IMR-90 (cell line): ENCODE data around the gene PRKCA. TPM values are rescaled to one million over a fixed set of nuclear protein-coding genes. Genes with fewer than 3 reads are reported as not detected.

Source experiments
- ATAC-seq: fragments of 200-7000 bp; cut with Tn5 transposase; 2 replicates; pipeline ENCODE4 v1.9.1; 2020; ENCODE audit warnings: low read depth, mild to moderate bottlenecking, moderate library complexity
- BruUV-seq: library from RNA; stranded (reverse); fragments of 400-500 nt; replicated peaks from 2 replicates; lab custom pipeline; 2021; lab: Mats Ljungman, UMichigan
- CTCF ChIA-PET: fragments of 300-600 bp; formaldehyde crosslinking; extraction: SDS; loops from one replicate; lab custom pipeline; 2021; ENCODE audit warnings: antibody characterized with exemption; lab: Yijun Ruan, JAX
- POLR2A ChIA-PET: fragments of 300-600 bp; sonication (Branson Sonifier 250); formaldehyde crosslinking; loops from one replicate; lab custom pipeline; 2022; ENCODE audit warnings: antibody characterized with exemption; ENCODE audit not compliant: unreplicated experiment; lab: Charles Lee
- DNase-seq: peaks from one replicate; pipeline ENCODE4 v3.0.0; 2013
- H2AFZ ChIP-seq: replicated peaks from 2 replicates; pipeline ENCODE3; 2013; ENCODE audit warnings: low read length, mild to moderate bottlenecking; ENCODE audit not compliant: poor library complexity
- H2AK5ac ChIP-seq: 2 replicates; pipeline ENCODE4 v1.6.1; 2013; ENCODE audit warnings: low read depth, low read length, inconsistent platforms
- H2AK9ac ChIP-seq: replicated peaks from 2 replicates; pipeline ENCODE3; 2013; ENCODE audit warnings: mild to moderate bottlenecking, low read depth, low read length, moderate library complexity; ENCODE audit not compliant: poor library complexity
- H2BK120ac ChIP-seq: 2 replicates; pipeline ENCODE4 v1.6.1; 2013; ENCODE audit warnings: low read depth, low read length, inconsistent platforms
- H2BK15ac ChIP-seq: 3 replicates; pipeline ENCODE4 v1.6.1; 2013; ENCODE audit warnings: low read depth, low read length, inconsistent platforms
- H2BK20ac ChIP-seq: 2 replicates; pipeline ENCODE4 v1.6.1; 2013; ENCODE audit warnings: low read depth, mild to moderate bottlenecking, inconsistent platforms, low read length, moderate library complexity
- H2BK5ac ChIP-seq: 2 replicates; pipeline ENCODE4 v1.6.1; 2013; ENCODE audit warnings: mild to moderate bottlenecking, low read depth, low read length, inconsistent platforms; ENCODE audit not compliant: poor library complexity, severe bottlenecking
- H3K14ac ChIP-seq: replicated peaks from 2 replicates; pipeline ENCODE4 v1.6.1; 2013; ENCODE audit warnings: low read depth, low read length, inconsistent platforms
- H3K18ac ChIP-seq: 2 replicates; pipeline ENCODE4 v1.6.1; 2013; ENCODE audit warnings: low read depth, low read length, control low read depth
- H3K23ac ChIP-seq: 2 replicates; pipeline ENCODE4 v1.6.1; 2013; ENCODE audit warnings: low read depth, low read length, inconsistent platforms
- H3K27ac ChIP-seq: 2 replicates; pipeline ENCODE4 v1.5.1; 2013; ENCODE audit warnings: mild to moderate bottlenecking, control low read depth, low read length; ENCODE audit not compliant: insufficient read depth
- H3K27me3 ChIP-seq: 2 replicates; pipeline ENCODE4 v1.6.1; 2013; ENCODE audit warnings: low read length; ENCODE audit not compliant: control insufficient read depth, insufficient read depth
- H3K36me3 ChIP-seq: 2 replicates; pipeline ENCODE4 v1.6.1; 2013; ENCODE audit warnings: low read length, mixed read lengths; ENCODE audit not compliant: control insufficient read depth, insufficient read depth
- H3K4ac ChIP-seq: 2 replicates; pipeline ENCODE4 v1.6.1; 2013; ENCODE audit warnings: low read depth, low read length, inconsistent platforms
- H3K4me1 ChIP-seq: 2 replicates; pipeline ENCODE4 v1.6.1; 2013; ENCODE audit warnings: low read length, mixed read lengths; ENCODE audit not compliant: control insufficient read depth, insufficient read depth
- H3K4me2 ChIP-seq: 2 replicates; pipeline ENCODE4 v1.6.1; 2013; ENCODE audit warnings: low read depth, mild to moderate bottlenecking, control low read depth, low read length, moderate library complexity
- H3K4me3 ChIP-seq: 2 replicates; pipeline ENCODE4 v1.5.1; 2013; ENCODE audit warnings: low read depth, mild to moderate bottlenecking, control low read depth, low read length, moderate library complexity; ENCODE audit not compliant: insufficient read depth
- H3K56ac ChIP-seq: 2 replicates; pipeline ENCODE4 v1.6.1; 2013; ENCODE audit warnings: low read length, inconsistent platforms; ENCODE audit not compliant: insufficient read depth; ENCODE audit errors: extremely low read depth
- H3K79me1 ChIP-seq, 2 experiments: 2 replicates each; pipeline ENCODE4 v1.6.1; 2013; ENCODE audit warnings: low read length in 2 of 2, inconsistent platforms in 1 of 2, low read depth in 1 of 2
- H3K9ac ChIP-seq: 2 replicates; pipeline ENCODE4 v1.6.1; 2013; ENCODE audit warnings: low read depth, low read length, control low read depth
- H3K9me1 ChIP-seq: 2 replicates; pipeline ENCODE4 v1.6.1; 2013; ENCODE audit warnings: low read length, inconsistent platforms; ENCODE audit not compliant: insufficient read depth
- H3K9me3 ChIP-seq: 2 replicates; pipeline ENCODE4 v1.6.1; 2013; ENCODE audit warnings: low read length; ENCODE audit not compliant: control insufficient read depth, insufficient read depth
- H4K20me1 ChIP-seq: 2 replicates; pipeline ENCODE4 v1.6.1; 2013; ENCODE audit warnings: low read length, inconsistent platforms; ENCODE audit not compliant: insufficient read depth
- H4K5ac ChIP-seq: 2 replicates; pipeline ENCODE4 v1.6.1; 2013; ENCODE audit warnings: mild to moderate bottlenecking, low read depth, low read length, control low read depth
- H4K8ac ChIP-seq, 2 experiments: 2 replicates each; pipeline ENCODE4 v1.6.1; 2013; ENCODE audit warnings: low read depth in 2 of 2, low read length in 2 of 2, control low read depth in 1 of 2, inconsistent platforms in 1 of 2
- H4K91ac ChIP-seq: 2 replicates; pipeline ENCODE4 v1.6.1; 2013; ENCODE audit warnings: low read depth, low read length, inconsistent platforms; ENCODE audit not compliant: insufficient read depth
- MAZ ChIP-seq: IDR thresholded peaks from 2 replicates; pipeline ENCODE4 v1.6.1; 2012; ENCODE audit warnings: low read depth, mild to moderate bottlenecking, low read length, improper control_type of control experiment, moderate library complexity, borderline replicate concordance
- WGBS, 2 experiments: methylation state at CpG; one replicate each; pipeline versions ENCODE4 v1.1.5 to v1.1.7; 2013; ENCODE audit warnings: missing lambda C conversion rate in 2 of 2; ENCODE audit not compliant: insufficient read length in 1 of 2; ENCODE audit errors: extremely low coverage in 2 of 2; 5-methylcytosine and 5-hydroxymethylcytosine counted together
- dilution Hi-C: fragments of 300-500 bp; cut with HindIII; formaldehyde crosslinking; loops from one replicate; pipeline ENCODE4 v1.14.3; 2018; ENCODE audit warnings: low sequenced_read_pairs; ENCODE audit not compliant: unreplicated experiment
- in situ Hi-C: fragments of 300-500 bp; cut with MboI; formaldehyde crosslinking; loops from 3 replicates; pipeline ENCODE4 v1.14.3; 2019; ENCODE audit warnings: low sequenced_read_pairs, inconsistent platforms, mixed read lengths
- intact Hi-C: fragments of 100-400 bp; cut with micrococcal nuclease; formaldehyde crosslinking; loops from 2 replicates; pipeline ENCODE4 v1.10.0; 2022
- polyA plus RNA-seq, 3 experiments: library from polyadenylated mRNA; depleted of rRNA; stranded (reverse); fragments of >200 nt; gene quantifications; 2 replicates each; pipeline ENCODE4 v1.2.3, GENCODE V29; 2012; ENCODE audit warnings: low replicate concordance in 1 of 3
- total RNA-seq: library from RNA; depleted of rRNA; stranded (reverse); fragments of >200 nt; gene quantifications from 2 replicates; pipeline ENCODE4 v1.2.3, GENCODE V29; 2012
- TF ChIP-seq, protein P1 (sequence below): conservative IDR thresholded peaks from 2 replicates; pipeline ENCODE4 v1.5.1; 2012; ENCODE audit warnings: mild to moderate bottlenecking, low read depth, low read length, improper control_type of control experiment

The PRKCA gene
- total and polyA plus RNA-seq, 2 of the 4 experiments (the other 2 are of a cell fraction), result 31.0 to 46.0 TPM

DNA sequence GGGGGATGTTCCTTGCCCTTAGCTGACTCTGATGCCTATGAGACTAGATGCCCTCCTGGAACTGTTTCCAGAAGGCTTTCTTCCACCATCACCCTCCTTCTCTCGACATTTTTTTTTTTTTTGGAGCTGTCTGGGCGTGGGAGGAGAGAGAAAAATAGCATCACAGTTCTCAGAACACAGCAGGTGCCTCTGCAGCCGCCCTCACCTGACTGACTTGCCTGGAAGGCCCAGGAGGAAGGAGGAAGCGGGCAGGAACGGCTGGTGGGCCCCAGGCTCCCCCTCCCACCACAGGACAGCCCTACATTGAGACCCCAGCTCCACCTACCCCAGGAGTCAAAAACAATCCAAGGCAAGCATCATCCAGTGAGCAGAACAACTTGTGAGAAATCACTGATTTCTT, 512.2 kb downstream of the PRKCA start:
- no peak overlapping the region for H3K27ac ChIP-seq
- ChIA-PET POLR2A (no interaction called here), CTCF (no interaction called here)
- no peak overlapping the region for H2AK9ac ChIP-seq
- no peak overlapping the region for H2BK5ac ChIP-seq
- H3K79me1 ChIP-seq, result no peaks in the 10 kb centered on the region
- peaks cover 9% of the 10 kb centered on the region; the same call in 1 of the 2 replicates for H3K9me3 ChIP-seq
- no peak overlapping the region for H3K23ac ChIP-seq
- H3K14ac ChIP-seq, result no peak overlapping the region
- H3K4ac ChIP-seq, result no peak overlapping the region
- H2AK5ac ChIP-seq, result no peak overlapping the region
- DNase-seq, result no peak
- H3K27me3 ChIP-seq, result peaks cover 1% of the 10 kb centered on the region; the same call in 1 of the 2 replicates
- no peak overlapping the region for H4K91ac ChIP-seq
- H2BK15ac ChIP-seq, result no peak overlapping the region
- no peak overlapping the region for H3K9ac ChIP-seq
- H3K18ac ChIP-seq, result no peak overlapping the region
- 60% methylated on average over 1 of the region's 5 CpGs; no CpG with 5 or more reads in 1 of the 2 experiments for WGBS, 2 experiments
- H3K4me1 ChIP-seq, result no peaks in the 10 kb centered on the region
- no peak overlapping the region for H2BK120ac ChIP-seq
- H3K56ac ChIP-seq, result no peak overlapping the region
- no peak overlapping the region for H3K4me3 ChIP-seq
- no peaks in the 10 kb centered on the region; the same call in 1 of the 2 replicates for H4K20me1 ChIP-seq
- H2BK20ac ChIP-seq, result no peak overlapping the region
- no peaks in the 10 kb centered on the region for H3K9me1 ChIP-seq
- dilution Hi-C loops, result no loop called here
- ATAC-seq, result no peak
- H4K8ac ChIP-seq, result no peak overlapping the region
- H2AFZ ChIP-seq, result no peak overlapping the region
- in situ Hi-C loops, result no loop called here
- TF ChIP-seq MAZ, result no peak
- TF ChIP-seq, protein P1, sequence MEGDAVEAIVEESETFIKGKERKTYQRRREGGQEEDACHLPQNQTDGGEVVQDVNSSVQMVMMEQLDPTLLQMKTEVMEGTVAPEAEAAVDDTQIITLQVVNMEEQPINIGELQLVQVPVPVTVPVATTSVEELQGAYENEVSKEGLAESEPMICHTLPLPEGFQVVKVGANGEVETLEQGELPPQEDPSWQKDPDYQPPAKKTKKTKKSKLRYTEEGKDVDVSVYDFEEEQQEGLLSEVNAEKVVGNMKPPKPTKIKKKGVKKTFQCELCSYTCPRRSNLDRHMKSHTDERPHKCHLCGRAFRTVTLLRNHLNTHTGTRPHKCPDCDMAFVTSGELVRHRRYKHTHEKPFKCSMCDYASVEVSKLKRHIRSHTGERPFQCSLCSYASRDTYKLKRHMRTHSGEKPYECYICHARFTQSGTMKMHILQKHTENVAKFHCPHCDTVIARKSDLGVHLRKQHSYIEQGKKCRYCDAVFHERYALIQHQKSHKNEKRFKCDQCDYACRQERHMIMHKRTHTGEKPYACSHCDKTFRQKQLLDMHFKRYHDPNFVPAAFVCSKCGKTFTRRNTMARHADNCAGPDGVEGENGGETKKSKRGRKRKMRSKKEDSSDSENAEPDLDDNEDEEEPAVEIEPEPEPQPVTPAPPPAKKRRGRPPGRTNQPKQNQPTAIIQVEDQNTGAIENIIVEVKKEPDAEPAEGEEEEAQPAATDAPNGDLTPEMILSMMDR, result no peak
- no peak overlapping the region for H3K4me2 ChIP-seq
- H4K5ac ChIP-seq, result no peak overlapping the region
- H3K36me3 ChIP-seq, result no peaks in the 10 kb centered on the region
- BruUV-seq, result no TSS peak
- intact Hi-C loops, result no loop called here
